ENCODE data around the gene ALDH1A3. TPM values are rescaled to one million over a fixed set of nuclear protein-coding genes. Genes with fewer than 3 reads are reported as not detected.
A peak's percentile ranks its signal among the peaks of the same experiment; 100 is the strongest.

Gene ALDH1A3
- total and polyA plus RNA-seq, 2 experiments from 2014 or later = 4.0 to 19.8 TPM

GRCh38 chr15:100890850-100891249 is 11.2 kb downstream of the ALDH1A3 start:
- DNase-seq (ENCODE audit: low spot score) (no peak), ATAC-seq (no peak)
- Mint-ChIP-seq H3K36me3 (ENCODE audit: low read depth) (no peaks in the 10 kb centered on the region), H3K27ac (no peak overlapping the region), H3K4me3 (no peak overlapping the region), H3K27me3 (ENCODE audit: insufficient read depth, low read depth, poor library complexity) (peaks cover 11% of the 10 kb centered on the region), H3K9me3 (no peaks in the 10 kb centered on the region), H3K4me1 (peaks cover 23% of the 10 kb centered on the region)
- H4K20me1 ChIP-seq (replicated peaks; ENCODE audit: insufficient read depth) = no peaks in the 10 kb centered on the region
- H3K4me2 ChIP-seq = no peak overlapping the region
- H3K36me3 ChIP-seq (ENCODE audit: insufficient read depth) = no peaks in the 10 kb centered on the region
- no peaks in the 10 kb centered on the region for H3K9me2 ChIP-seq (ENCODE audit: insufficient read depth)
- H3K79me2 ChIP-seq (replicated peaks; ENCODE audit: insufficient read depth) = no peaks in the 10 kb centered on the region
- no peak overlapping the region for H3K4me3 ChIP-seq
- 0 out of 2 replicates have a peak, but pooled peaks cover under 1% of the 10 kb centered on the region for H3F3A ChIP-seq (replicated peaks; ENCODE audit: low read depth)
- no peak overlapping the region for H3K27ac ChIP-seq (ENCODE audit: low read depth)
- H2AFZ ChIP-seq = no peak overlapping the region
- peaks cover 2% of the 10 kb centered on the region for H3K4me1 ChIP-seq (ENCODE audit: insufficient read depth)
- TF ChIP-seq, protein P1, sequence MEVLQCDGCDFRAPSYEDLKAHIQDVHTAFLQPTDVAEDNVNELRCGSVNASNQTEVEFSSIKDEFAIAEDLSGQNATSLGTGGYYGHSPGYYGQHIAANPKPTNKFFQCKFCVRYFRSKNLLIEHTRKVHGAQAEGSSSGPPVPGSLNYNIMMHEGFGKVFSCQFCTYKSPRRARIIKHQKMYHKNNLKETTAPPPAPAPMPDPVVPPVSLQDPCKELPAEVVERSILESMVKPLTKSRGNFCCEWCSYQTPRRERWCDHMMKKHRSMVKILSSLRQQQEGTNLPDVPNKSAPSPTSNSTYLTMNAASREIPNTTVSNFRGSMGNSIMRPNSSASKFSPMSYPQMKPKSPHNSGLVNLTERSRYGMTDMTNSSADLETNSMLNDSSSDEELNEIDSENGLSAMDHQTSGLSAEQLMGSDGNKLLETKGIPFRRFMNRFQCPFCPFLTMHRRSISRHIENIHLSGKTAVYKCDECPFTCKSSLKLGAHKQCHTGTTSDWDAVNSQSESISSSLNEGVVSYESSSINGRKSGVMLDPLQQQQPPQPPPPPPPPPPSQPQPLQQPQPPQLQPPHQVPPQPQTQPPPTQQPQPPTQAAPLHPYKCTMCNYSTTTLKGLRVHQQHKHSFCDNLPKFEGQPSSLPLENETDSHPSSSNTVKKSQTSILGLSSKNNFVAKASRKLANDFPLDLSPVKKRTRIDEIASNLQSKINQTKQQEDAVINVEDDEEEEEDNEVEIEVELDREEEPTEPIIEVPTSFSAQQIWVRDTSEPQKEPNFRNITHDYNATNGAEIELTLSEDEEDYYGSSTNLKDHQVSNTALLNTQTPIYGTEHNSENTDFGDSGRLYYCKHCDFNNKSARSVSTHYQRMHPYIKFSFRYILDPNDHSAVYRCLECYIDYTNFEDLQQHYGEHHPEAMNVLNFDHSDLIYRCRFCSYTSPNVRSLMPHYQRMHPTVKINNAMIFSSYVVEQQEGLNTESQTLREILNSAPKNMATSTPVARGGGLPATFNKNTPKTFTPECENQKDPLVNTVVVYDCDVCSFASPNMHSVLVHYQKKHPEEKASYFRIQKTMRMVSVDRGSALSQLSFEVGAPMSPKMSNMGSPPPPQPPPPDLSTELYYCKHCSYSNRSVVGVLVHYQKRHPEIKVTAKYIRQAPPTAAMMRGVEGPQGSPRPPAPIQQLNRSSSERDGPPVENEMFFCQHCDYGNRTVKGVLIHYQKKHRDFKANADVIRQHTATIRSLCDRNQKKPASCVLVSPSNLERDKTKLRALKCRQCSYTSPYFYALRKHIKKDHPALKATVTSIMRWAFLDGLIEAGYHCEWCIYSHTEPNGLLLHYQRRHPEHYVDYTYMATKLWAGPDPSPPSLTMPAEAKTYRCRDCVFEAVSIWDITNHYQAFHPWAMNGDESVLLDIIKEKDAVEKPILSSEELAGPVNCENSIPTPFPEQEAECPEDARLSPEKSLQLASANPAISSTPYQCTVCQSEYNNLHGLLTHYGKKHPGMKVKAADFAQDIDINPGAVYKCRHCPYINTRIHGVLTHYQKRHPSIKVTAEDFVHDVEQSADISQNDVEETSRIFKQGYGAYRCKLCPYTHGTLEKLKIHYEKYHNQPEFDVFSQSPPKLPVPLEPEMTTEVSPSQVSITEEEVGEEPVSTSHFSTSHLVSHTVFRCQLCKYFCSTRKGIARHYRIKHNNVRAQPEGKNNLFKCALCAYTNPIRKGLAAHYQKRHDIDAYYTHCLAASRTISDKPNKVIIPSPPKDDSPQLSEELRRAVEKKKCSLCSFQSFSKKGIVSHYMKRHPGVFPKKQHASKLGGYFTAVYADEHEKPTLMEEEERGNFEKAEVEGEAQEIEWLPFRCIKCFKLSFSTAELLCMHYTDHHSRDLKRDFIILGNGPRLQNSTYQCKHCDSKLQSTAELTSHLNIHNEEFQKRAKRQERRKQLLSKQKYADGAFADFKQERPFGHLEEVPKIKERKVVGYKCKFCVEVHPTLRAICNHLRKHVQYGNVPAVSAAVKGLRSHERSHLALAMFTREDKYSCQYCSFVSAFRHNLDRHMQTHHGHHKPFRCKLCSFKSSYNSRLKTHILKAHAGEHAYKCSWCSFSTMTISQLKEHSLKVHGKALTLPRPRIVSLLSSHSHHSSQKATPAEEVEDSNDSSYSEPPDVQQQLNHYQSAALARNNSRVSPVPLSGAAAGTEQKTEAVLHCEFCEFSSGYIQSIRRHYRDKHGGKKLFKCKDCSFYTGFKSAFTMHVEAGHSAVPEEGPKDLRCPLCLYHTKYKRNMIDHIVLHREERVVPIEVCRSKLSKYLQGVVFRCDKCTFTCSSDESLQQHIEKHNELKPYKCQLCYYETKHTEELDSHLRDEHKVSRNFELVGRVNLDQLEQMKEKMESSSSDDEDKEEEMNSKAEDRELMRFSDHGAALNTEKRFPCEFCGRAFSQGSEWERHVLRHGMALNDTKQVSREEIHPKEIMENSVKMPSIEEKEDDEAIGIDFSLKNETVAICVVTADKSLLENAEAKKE (CRISPR knock-in tag; IDR thresholded peaks at IDR 0.05) = no peak
- TF ChIP-seq EZH2 (IDR thresholded peaks at IDR 0.05; ENCODE audit: low read depth, unreplicated experiment) = no peak
- no peaks in the 10 kb centered on the region for H3K27me3 ChIP-seq (ENCODE audit: insufficient read depth)

- H3K27me3 Mint-ChIP-seq (ENCODE audit: insufficient read depth, low read depth, poor library complexity) = peaks cover 11% of the 10 kb centered on the region
- ATAC-seq = peak; percentile 93
- H3K27ac ChIP-seq (ENCODE audit: low read depth) = no peak overlapping the region
- TF ChIP-seq, protein P2, sequence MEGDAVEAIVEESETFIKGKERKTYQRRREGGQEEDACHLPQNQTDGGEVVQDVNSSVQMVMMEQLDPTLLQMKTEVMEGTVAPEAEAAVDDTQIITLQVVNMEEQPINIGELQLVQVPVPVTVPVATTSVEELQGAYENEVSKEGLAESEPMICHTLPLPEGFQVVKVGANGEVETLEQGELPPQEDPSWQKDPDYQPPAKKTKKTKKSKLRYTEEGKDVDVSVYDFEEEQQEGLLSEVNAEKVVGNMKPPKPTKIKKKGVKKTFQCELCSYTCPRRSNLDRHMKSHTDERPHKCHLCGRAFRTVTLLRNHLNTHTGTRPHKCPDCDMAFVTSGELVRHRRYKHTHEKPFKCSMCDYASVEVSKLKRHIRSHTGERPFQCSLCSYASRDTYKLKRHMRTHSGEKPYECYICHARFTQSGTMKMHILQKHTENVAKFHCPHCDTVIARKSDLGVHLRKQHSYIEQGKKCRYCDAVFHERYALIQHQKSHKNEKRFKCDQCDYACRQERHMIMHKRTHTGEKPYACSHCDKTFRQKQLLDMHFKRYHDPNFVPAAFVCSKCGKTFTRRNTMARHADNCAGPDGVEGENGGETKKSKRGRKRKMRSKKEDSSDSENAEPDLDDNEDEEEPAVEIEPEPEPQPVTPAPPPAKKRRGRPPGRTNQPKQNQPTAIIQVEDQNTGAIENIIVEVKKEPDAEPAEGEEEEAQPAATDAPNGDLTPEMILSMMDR (conservative IDR thresholded peaks at IDR 0.05; ENCODE audit: low read depth in 2 of 2) = no peak
Observed at GRCh38 chr15:100891307-100892012, 11.8 kb downstream of the ALDH1A3 start.

More at GRCh38 chr15:100891307-100892012, 11.8 kb downstream of the ALDH1A3 start:
- H3K36me3 ChIP-seq (ENCODE audit: insufficient read depth) = no peaks in the 10 kb centered on the region
- H3K27me3 ChIP-seq (ENCODE audit: insufficient read depth) = no peaks in the 10 kb centered on the region
- peak; percentile 61 for DNase-seq (ENCODE audit: low spot score)
- H3K4me1 ChIP-seq (ENCODE audit: insufficient read depth) = no peaks in the 10 kb centered on the region; the same call in 1 of the 2 replicates
- H4K20me1 ChIP-seq (replicated peaks; ENCODE audit: insufficient read depth) = no peaks in the 10 kb centered on the region
- Mint-ChIP-seq H3K27ac (no peak overlapping the region), H3K36me3 (ENCODE audit: low read depth) (no peaks in the 10 kb centered on the region), H3K9me3 (no peaks in the 10 kb centered on the region), H3K4me1 (peaks cover 20% of the 10 kb centered on the region), H3K4me3 (no peak overlapping the region)
- H3F3A ChIP-seq (replicated peaks; ENCODE audit: low read depth) = no peaks in the 10 kb centered on the region
- H3K4me3 ChIP-seq = no peak overlapping the region
- no peaks in the 10 kb centered on the region for H3K79me2 ChIP-seq (replicated peaks; ENCODE audit: insufficient read depth)
- H3K9me2 ChIP-seq (ENCODE audit: insufficient read depth) = no peaks in the 10 kb centered on the region
- H3K4me2 ChIP-seq = no peak overlapping the region
- peak overlapping the region; percentile 18; the same call in 1 of the 2 replicates for H2AFZ ChIP-seq
